K562 treated with DMSO at 1 percent for 12 hours (cell line): ENCODE data around the gene PLAAT4. TPM values are rescaled to one million over a fixed set of nuclear protein-coding genes. Genes with fewer than 3 reads are reported as not detected.

Experiments
- total RNA-seq: library from RNA; unstranded; fragments of 300-600 nt; gene quantifications from 2 replicates; pipeline ENCODE4 v1.2.3, GENCODE V29; 2022; ENCODE audit not compliant: insufficient read depth

PLAAT4 gene
- total RNA-seq, result 27.8 and 28.6 TPM in 2 replicates

GRCh38 chr11:63536669-63537292 is at the start of gene PLAAT4:
Gene PLAAT4, plus strand, starts transcription at chr11:63536808. Its CDS starts 61 bp downstream, at chr11:63536869.

GRCh38 chr11:63490551-63491239 is 45.9 kb upstream of the PLAAT4 start, which contains the start of gene PLAAT5:
Gene PLAAT5, minus strand, starts transcription at chr11:63491167. Its CDS starts 133 bp downstream, at chr11:63491034.

DNA sequence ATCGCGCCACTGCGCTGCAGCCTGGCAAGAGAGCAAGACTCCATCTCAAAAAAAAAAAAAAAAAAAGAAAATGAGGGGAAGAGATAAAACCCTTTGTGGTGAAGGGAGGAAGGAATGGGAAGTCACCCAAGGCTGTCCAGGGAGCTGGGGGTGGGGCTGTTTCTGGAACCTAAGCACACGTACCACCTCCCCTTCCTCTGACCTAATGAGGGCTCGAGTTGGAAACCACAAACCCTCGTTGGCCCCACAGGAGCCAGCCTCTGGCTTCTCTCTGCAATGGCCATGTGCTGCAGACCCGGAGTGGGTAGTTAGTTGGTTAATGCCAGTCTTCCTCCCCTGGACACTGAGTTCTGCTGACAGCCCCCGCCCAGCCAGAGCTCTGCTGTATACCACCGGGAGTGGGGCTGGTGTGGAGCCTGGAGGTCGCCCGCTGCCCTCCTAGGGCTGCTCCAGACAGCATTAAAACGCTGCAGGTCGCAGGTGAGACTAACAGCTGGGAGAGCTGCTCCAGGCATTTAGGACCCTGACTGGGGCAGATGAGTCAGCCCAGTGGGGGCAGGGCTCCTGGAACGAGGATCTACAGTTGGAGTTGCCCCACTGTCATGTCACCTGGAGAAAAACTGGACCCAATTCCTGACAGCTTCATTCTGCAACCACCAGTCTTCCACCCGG is 30.6 kb upstream of the PLAAT4 start, which contains the start of gene LGALS12:
LGALS12 (plus strand) TSS at position 228 of the 672 bp plus-strand sequence; CDS start at position 603, 375 bp downstream.

GRCh38 chr11:63563201-63564055 is 26.8 kb downstream of the PLAAT4 start, which contains the start of gene PLAAT2:
Gene PLAAT2, minus strand, starts transcription at chr11:63563379. Its CDS starts 55 bp downstream, at chr11:63563324.

Other genes starting within 250 kb of the PLAAT4 start
- gene SLC22A9, start 167.0 kb upstream of the PLAAT4 start, total RNA-seq, result not detected in 2 replicates
- not detected in 2 replicates for gene PLAAT5, start 45.6 kb upstream of the PLAAT4 start, total RNA-seq
- 3.1 and 8.7 TPM in 2 replicates for gene LGALS12, start 30.7 kb upstream of the PLAAT4 start, total RNA-seq
- not detected in 2 replicates for gene PLAAT2, start 26.6 kb downstream of the PLAAT4 start, total RNA-seq
- 10.1 and 13.7 TPM in 2 replicates for gene PLAAT3, start 77.6 kb downstream of the PLAAT4 start, total RNA-seq
- gene ATL3, start 134.6 kb downstream of the PLAAT4 start, total RNA-seq, result 4.5 and 13.2 TPM in 2 replicates
- 169 and 326 TPM in 2 replicates for gene RTN3, start 144.7 kb downstream of the PLAAT4 start, total RNA-seq
- 3.4 and 9.6 TPM in 2 replicates for gene ZFTA, start 232.0 kb downstream of the PLAAT4 start, total RNA-seq